HFFc6 (cell line): Measurements from ENCODE around the gene MITF. TPM values are rescaled to one million over a fixed set of nuclear protein-coding genes. Genes with fewer than 3 reads are reported as not detected.

Source experiments
- DNase-seq: peaks from one replicate; pipeline ENCODE4 v3.0.0-alpha.2; 2018
- H3K27ac Mint-ChIP-seq: 2 replicates; pipeline ENCODE4 v1.8.0; 2020; ENCODE audit warnings: mild to moderate bottlenecking, mixed read lengths
- H3K27me3 Mint-ChIP-seq: 2 replicates; pipeline ENCODE4 v1.8.0; 2021; ENCODE audit warnings: mild to moderate bottlenecking, moderate library complexity, mixed read lengths; ENCODE audit not compliant: insufficient read depth
- H3K36me3 Mint-ChIP-seq: 2 replicates; pipeline ENCODE4 v1.8.0; 2021; ENCODE audit warnings: low read depth, mixed read lengths
- H3K4me1 Mint-ChIP-seq: 2 replicates; pipeline ENCODE4 v1.8.0; 2020; ENCODE audit warnings: low read depth, mixed read lengths
- H3K4me3 Mint-ChIP-seq: 2 replicates; pipeline ENCODE4 v1.8.0; 2020; ENCODE audit warnings: mild to moderate bottlenecking, moderate library complexity, mixed read lengths
- H3K9me3 Mint-ChIP-seq: 2 replicates; pipeline ENCODE4 v1.8.0; 2020; ENCODE audit warnings: mild to moderate bottlenecking, mixed read lengths
- total RNA-seq, 6 experiments: library from RNA; stranded (reverse); fragmentation: NEBNext Ultra II Directional; extraction: Animal tissue kit (Norgen Biotek cat#: 25700); gene quantifications; 2 replicates in 1 of 6; 3 replicates in 5 of 6; pipeline ENCODE4 v1.2.3, GENCODE V29; 2021
- TF ChIP-seq, protein P1 (sequence below): fragments of 200-600 bp; sonication (generic); IDR thresholded peaks from 2 replicates; pipeline ENCODE4 v1.5.0; 2021; ENCODE audit warnings: antibody characterized with exemption, mild to moderate bottlenecking

MITF gene
- total RNA-seq, 6 experiments from 2014 or later = 23.3 to 38.2 (median 25.7) TPM

- TF ChIP-seq, protein P1, sequence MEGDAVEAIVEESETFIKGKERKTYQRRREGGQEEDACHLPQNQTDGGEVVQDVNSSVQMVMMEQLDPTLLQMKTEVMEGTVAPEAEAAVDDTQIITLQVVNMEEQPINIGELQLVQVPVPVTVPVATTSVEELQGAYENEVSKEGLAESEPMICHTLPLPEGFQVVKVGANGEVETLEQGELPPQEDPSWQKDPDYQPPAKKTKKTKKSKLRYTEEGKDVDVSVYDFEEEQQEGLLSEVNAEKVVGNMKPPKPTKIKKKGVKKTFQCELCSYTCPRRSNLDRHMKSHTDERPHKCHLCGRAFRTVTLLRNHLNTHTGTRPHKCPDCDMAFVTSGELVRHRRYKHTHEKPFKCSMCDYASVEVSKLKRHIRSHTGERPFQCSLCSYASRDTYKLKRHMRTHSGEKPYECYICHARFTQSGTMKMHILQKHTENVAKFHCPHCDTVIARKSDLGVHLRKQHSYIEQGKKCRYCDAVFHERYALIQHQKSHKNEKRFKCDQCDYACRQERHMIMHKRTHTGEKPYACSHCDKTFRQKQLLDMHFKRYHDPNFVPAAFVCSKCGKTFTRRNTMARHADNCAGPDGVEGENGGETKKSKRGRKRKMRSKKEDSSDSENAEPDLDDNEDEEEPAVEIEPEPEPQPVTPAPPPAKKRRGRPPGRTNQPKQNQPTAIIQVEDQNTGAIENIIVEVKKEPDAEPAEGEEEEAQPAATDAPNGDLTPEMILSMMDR = no peak
- Mint-ChIP-seq H3K27me3 (no peaks in the 10 kb centered on the region), H3K4me3 (no peak overlapping the region), H3K27ac (no peak overlapping the region), H3K9me3 (peaks cover 9% of the 10 kb centered on the region), H3K4me1 (peaks cover 66% of the 10 kb centered on the region), H3K36me3 (peaks cover 25% of the 10 kb centered on the region)
- DNase-seq = no peak
Observed at GRCh38 chr3:69749461-69749860, 10.2 kb downstream of the MITF start.

- Mint-ChIP-seq H3K4me3 (no peak overlapping the region), H3K4me1 (peaks cover 58% of the 10 kb centered on the region), H3K27ac (no peak overlapping the region), H3K27me3 (no peaks in the 10 kb centered on the region), H3K36me3 (peaks cover 26% of the 10 kb centered on the region), H3K9me3 (peaks cover 9% of the 10 kb centered on the region)
- TF ChIP-seq, protein P1 = no peak
- no peak for DNase-seq
Observed at GRCh38 chr3:69750549-69750948, 11.3 kb downstream of the MITF start.

- H3K4me1 Mint-ChIP-seq = peaks cover 53% of the 10 kb centered on the region
- H3K9me3 Mint-ChIP-seq = peaks cover 9% of the 10 kb centered on the region
- no peak overlapping the region for H3K4me3 Mint-ChIP-seq
- no peaks in the 10 kb centered on the region for H3K27me3 Mint-ChIP-seq
- peaks cover 26% of the 10 kb centered on the region for H3K36me3 Mint-ChIP-seq
- TF ChIP-seq, protein P1 = no peak
- DNase-seq = no peak
- no peak overlapping the region for H3K27ac Mint-ChIP-seq
Observed at GRCh38 chr3:69751074-69751476, 11.8 kb downstream of the MITF start.

DNA sequence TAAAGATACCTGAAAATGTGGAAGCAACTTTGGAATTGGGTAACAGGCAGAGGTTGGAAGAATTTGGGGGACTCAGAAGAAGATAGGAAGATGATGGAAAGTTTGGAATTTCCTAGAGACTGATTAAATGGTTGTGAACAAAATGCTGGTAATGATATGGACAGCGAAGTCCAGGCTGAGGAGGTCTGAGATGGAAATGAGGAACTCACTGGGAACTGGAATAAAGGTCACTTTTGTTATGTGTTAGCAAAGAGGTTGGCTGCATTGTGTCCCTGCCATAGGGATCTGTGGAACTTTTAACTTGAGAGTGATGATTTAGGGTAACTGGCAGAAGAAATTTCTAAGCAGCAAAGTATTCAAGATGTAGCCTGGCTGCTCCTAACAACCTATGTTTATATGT, 13.0 kb downstream of the MITF start:
- H3K9me3 Mint-ChIP-seq = peaks cover 9% of the 10 kb centered on the region
- no peaks in the 10 kb centered on the region for H3K27me3 Mint-ChIP-seq
- no peak for DNase-seq
- peaks cover 51% of the 10 kb centered on the region for H3K4me1 Mint-ChIP-seq
- H3K27ac Mint-ChIP-seq = no peak overlapping the region
- peaks cover 26% of the 10 kb centered on the region for H3K36me3 Mint-ChIP-seq
- H3K4me3 Mint-ChIP-seq = no peak overlapping the region
- TF ChIP-seq, protein P1 = no peak

GRCh38 chr3:69753179-69753775, 14.0 kb downstream of the MITF start:
- Mint-ChIP-seq H3K27ac (no peak overlapping the region), H3K9me3 (peaks cover 9% of the 10 kb centered on the region), H3K4me1 (peaks cover 44% of the 10 kb centered on the region), H3K4me3 (no peak overlapping the region), H3K36me3 (peaks cover 26% of the 10 kb centered on the region), H3K27me3 (no peaks in the 10 kb centered on the region)
- DNase-seq = no peak
- TF ChIP-seq, protein P1 = no peak
